B cell (primary cell): Measurements from ENCODE around the gene SH3BP2. TPM values are rescaled to one million over a fixed set of nuclear protein-coding genes. Genes with fewer than 3 reads are reported as not detected.

ENCODE experiments used
- ATAC-seq: fragments of 200-7000 bp; cut with Tn5 transposase; one replicate; pipeline ENCODE4 v1.10.0; 2021; ENCODE audit warnings: low read depth, mild to moderate bottlenecking, moderate number of reproducible peaks, moderate library complexity
- CTCF ChIA-PET: fragments of 350-600 bp; sonication (Branson Sonifier 250); formaldehyde crosslinking; loops from one replicate; lab custom pipeline; 2021; ENCODE audit warnings: antibody characterized with exemption, inconsistent platforms; lab: Charles Lee
- POLR2A ChIA-PET: fragments of 350-600 bp; sonication (Branson Sonifier 250); formaldehyde crosslinking; loops from one replicate; lab custom pipeline; 2021; ENCODE audit warnings: antibody characterized with exemption; lab: Charles Lee
- DNase-seq: peaks from one replicate; pipeline ENCODE4 v3.0.0; 2013
- H2AFZ ChIP-seq: 2 replicates; pipeline ENCODE4 v1.6.1; 2012; ENCODE audit warnings: mild to moderate bottlenecking, low read depth, low read length; ENCODE audit not compliant: insufficient read depth, poor library complexity, severe bottlenecking
- H3K27ac ChIP-seq, 2 donors: 1 replicate in 1 of 2; 2 replicates in 1 of 2; pipeline ENCODE4 v1.5.1; 2012 to 2013; ENCODE audit warnings: low read length in 2 of 2, mild to moderate bottlenecking in 2 of 2, moderate library complexity in 1 of 2
- H3K27me3 ChIP-seq, 4 experiments: fragments of 200-600 bp in 1 of 4; sonication (generic) in 1 of 4; replicated peaks in 1 of 4; 1 replicate in 2 of 4; 2 replicates in 2 of 4; pipeline versions ENCODE4 v1.6.1 to v1.7.0; 2013 to 2016; ENCODE audit warnings: low read length in 3 of 4, mild to moderate bottlenecking in 2 of 4, mixed read lengths in 1 of 4, moderate library complexity in 1 of 4; ENCODE audit not compliant: insufficient read depth in 4 of 4, control insufficient read depth in 3 of 4; ENCODE audit errors: control extremely low read depth in 1 of 4
- H3K36me3 ChIP-seq, 2 experiments: replicated peaks in 1 of 2; 1 replicate in 1 of 2; 2 replicates in 1 of 2; pipeline versions ENCODE4 v1.6.1 to v1.7.1; 2013; ENCODE audit warnings: low read length in 1 of 2; ENCODE audit not compliant: insufficient read depth in 2 of 2, control insufficient read depth in 1 of 2; ENCODE audit errors: control extremely low read depth in 1 of 2, extremely low read depth in 1 of 2
- H3K4me1 ChIP-seq, 2 donors: fragments of 200-600 bp in 1 of 2; sonication (generic) in 1 of 2; 1 replicate in 1 of 2; 2 replicates in 1 of 2; pipeline versions ENCODE4 v1.5.1 to v1.6.1; 2013 to 2017; ENCODE audit warnings: low read length in 2 of 2; ENCODE audit not compliant: control insufficient read depth in 2 of 2, insufficient read depth in 2 of 2
- H3K4me2 ChIP-seq: replicated peaks from 2 replicates; pipeline ENCODE3; 2012; ENCODE audit warnings: mild to moderate bottlenecking, low read depth, low read length; ENCODE audit not compliant: poor library complexity, severe bottlenecking
- H3K4me3 ChIP-seq, 5 experiments: fragments of 200-600 bp in 1 of 5; sonication (generic) in 1 of 5; 1 replicate in 3 of 5; 2 replicates in 2 of 5; pipeline versions ENCODE4 v1.5.1 to v1.7.0; 2011 to 2016; ENCODE audit warnings: low read length in 4 of 5, mild to moderate bottlenecking in 4 of 5, low read depth in 2 of 5, control low read depth in 1 of 5, moderate library complexity in 1 of 5; ENCODE audit not compliant: insufficient read depth in 1 of 5; ENCODE audit errors: control extremely low read depth in 1 of 5, extremely low read depth in 1 of 5
- H3K79me2 ChIP-seq: fragments of 200-600 bp; sonication (generic); one replicate; pipeline ENCODE4 v1.6.0; 2016; ENCODE audit warnings: low read length; ENCODE audit not compliant: control insufficient read depth, insufficient read depth
- H3K9ac ChIP-seq: fragments of 200-600 bp; sonication (generic); 2 replicates; pipeline ENCODE4 v1.6.1; 2017; ENCODE audit warnings: mild to moderate bottlenecking, low read length, moderate library complexity
- H3K9me3 ChIP-seq, 3 donors: one replicate each; pipeline versions ENCODE4 v1.6.1 to v1.7.1; 2013; ENCODE audit warnings: low read length in 2 of 3; ENCODE audit not compliant: control insufficient read depth in 2 of 3, insufficient read depth in 1 of 3; ENCODE audit errors: control extremely low read depth in 1 of 3
- H4K20me1 ChIP-seq: 2 replicates; pipeline ENCODE4 v1.6.0; 2012; ENCODE audit warnings: mild to moderate bottlenecking, low read length; ENCODE audit not compliant: insufficient read depth, control insufficient read depth, poor library complexity, severe bottlenecking
- H3K27ac Mint-ChIP-seq: one replicate; pipeline ENCODE4 v1.8.0; 2021; ENCODE audit warnings: mixed read lengths
- H3K27me3 Mint-ChIP-seq: one replicate; pipeline ENCODE4 v1.8.0; 2021; ENCODE audit warnings: mixed read lengths
- H3K4me1 Mint-ChIP-seq: one replicate; pipeline ENCODE4 v1.8.0; 2021; ENCODE audit warnings: mixed read lengths
- H3K4me3 Mint-ChIP-seq: one replicate; pipeline ENCODE4 v1.8.0; 2021; ENCODE audit warnings: mixed read lengths
- H3K9me3 Mint-ChIP-seq: one replicate; pipeline ENCODE4 v1.8.0; 2022; ENCODE audit warnings: mixed read lengths; ENCODE audit not compliant: insufficient read depth
- EZH2 ChIP-seq: IDR thresholded peaks from 2 replicates; pipeline ENCODE4 v1.6.1; 2012; ENCODE audit warnings: borderline replicate concordance, low read depth, mild to moderate bottlenecking, moderate library complexity, low read length; ENCODE audit not compliant: insufficient read depth, poor library complexity, severe bottlenecking
- WGBS: methylation state at CpG from one replicate; pipeline ENCODE4 v1.1.5; 2013; ENCODE audit warnings: missing lambda C conversion rate; ENCODE audit not compliant: insufficient coverage; 5-methylcytosine and 5-hydroxymethylcytosine counted together
- intact Hi-C: fragments of 100-400 bp; cut with micrococcal nuclease; formaldehyde crosslinking; loops from one replicate; pipeline ENCODE4 v1.10.0; 2022
- polyA plus RNA-seq: library from polyadenylated mRNA; depleted of rRNA; stranded (reverse); fragments of >200 nt; gene quantifications from 2 replicates; pipeline ENCODE4 v1.2.3, GENCODE V29; 2012
- total RNA-seq, 2 donors: library from RNA; stranded (reverse); fragments of 120-200 nt in 1 of 2; gene quantifications; 1 replicate in 1 of 2; 2 replicates in 1 of 2; pipeline versions ENCODE4 v1.2.3 to v1.2.4, GENCODE V29; 2013 to 2022
- TF ChIP-seq, protein P1 (sequence below): fragments of 200-600 bp; IDR thresholded peaks from one replicate; pipeline ENCODE4 v1.8.0; 2022; ENCODE audit warnings: antibody characterized with exemption, mild to moderate bottlenecking

Gene SH3BP2
- total and polyA plus RNA-seq, 2 donors (not counting 1 experiment from before 2014, with no cell fraction given), result 30.8 to 219 TPM

DNA sequence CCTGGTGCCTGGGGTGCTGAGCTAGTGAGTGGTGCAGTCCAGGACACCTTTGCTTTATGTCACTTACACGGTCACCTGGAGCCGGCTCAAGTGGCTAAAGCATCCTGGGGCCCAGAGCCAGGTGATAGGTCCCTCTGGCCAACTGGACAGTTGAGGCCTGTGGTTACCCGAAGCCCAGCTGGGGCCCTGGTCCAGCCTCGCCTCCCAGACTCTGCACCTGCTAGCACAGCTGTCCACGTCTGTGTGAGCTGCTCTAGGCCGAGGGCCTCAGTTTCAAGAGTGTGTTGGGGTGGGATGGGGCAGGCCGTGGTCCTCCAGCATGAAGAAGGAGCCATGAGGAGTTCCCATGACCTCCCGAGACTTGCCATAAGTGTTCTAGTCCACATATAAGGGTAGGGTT, 43.1 kb downstream of the SH3BP2 start:
- H3K4me3 ChIP-seq, result peak overlapping the region in 1 of 5 experiments; percentile 19

DNA sequence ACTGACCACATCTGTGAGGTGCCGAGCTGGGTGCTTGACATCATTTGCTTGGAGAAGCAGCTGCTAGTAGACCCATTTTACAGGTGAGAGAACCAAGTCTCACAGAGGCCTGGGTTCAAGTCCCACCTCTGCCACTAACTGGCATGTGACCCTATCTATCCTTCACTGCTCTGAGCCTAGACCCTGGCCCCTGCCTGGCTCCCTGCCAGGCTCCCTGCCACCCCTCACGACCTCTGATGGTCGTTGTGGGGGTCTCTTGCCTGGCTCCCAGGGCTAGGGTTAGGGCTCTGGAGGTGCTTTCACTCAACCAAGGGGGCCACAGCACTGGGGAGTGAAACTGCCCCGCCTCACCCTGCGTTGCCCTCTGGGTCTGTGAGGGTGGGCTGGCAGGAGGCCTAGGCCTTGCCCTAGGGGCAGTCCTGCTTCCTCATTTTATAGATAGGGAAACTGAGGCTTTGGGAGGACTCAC, 43.5 kb downstream of the SH3BP2 start:
- Histone ChIP-seq H3K27ac (peak overlapping the region; percentile 78), H3K27me3 (no peaks in the 10 kb centered on the region), H3K4me3 (peak overlapping the region in 1 of 5 experiments; percentile 19), H3K4me2 (peak overlapping the region; percentile 70), H3K4me1 (peaks cover 78 to 83% of the 10 kb centered on the region in 2 donors), H3K79me2 (peaks cover 37% of the 10 kb centered on the region), H3K9ac (no peak overlapping the region), H2AFZ (no peak overlapping the region), H3K9me3 (no peaks in the 10 kb centered on the region), H3K36me3 (peaks cover 0 to 37% of the 10 kb centered on the region in 2 experiments), H4K20me1 (peaks cover 33% of the 10 kb centered on the region)
- Mint-ChIP-seq H3K9me3 (no peaks in the 10 kb centered on the region), H3K27me3 (no peaks in the 10 kb centered on the region), H3K4me3 (peak overlapping the region; percentile 44), H3K4me1 (peaks cover 74% of the 10 kb centered on the region), H3K27ac (peak overlapping the region; percentile 67)
- ChIA-PET CTCF (interaction anchor here (1.6 kb wide), 1 partner anchor 16 kb away, joined by 5 read pairs; no protein-coding TSS in a partner anchor), POLR2A (interaction anchor here (2.2 kb wide), 1 partner anchor 15 kb away, joined by 18 read pairs; no protein-coding TSS in a partner anchor)
- intact Hi-C loops, result loop anchor here (5.0 kb wide), 1 partner anchor 96 kb away; no protein-coding TSS in a partner anchor
- no peak for TF ChIP-seq EZH2
- TF ChIP-seq, protein P1, sequence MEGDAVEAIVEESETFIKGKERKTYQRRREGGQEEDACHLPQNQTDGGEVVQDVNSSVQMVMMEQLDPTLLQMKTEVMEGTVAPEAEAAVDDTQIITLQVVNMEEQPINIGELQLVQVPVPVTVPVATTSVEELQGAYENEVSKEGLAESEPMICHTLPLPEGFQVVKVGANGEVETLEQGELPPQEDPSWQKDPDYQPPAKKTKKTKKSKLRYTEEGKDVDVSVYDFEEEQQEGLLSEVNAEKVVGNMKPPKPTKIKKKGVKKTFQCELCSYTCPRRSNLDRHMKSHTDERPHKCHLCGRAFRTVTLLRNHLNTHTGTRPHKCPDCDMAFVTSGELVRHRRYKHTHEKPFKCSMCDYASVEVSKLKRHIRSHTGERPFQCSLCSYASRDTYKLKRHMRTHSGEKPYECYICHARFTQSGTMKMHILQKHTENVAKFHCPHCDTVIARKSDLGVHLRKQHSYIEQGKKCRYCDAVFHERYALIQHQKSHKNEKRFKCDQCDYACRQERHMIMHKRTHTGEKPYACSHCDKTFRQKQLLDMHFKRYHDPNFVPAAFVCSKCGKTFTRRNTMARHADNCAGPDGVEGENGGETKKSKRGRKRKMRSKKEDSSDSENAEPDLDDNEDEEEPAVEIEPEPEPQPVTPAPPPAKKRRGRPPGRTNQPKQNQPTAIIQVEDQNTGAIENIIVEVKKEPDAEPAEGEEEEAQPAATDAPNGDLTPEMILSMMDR, result no peak
- ATAC-seq (no peak), DNase-seq (no peak)
- WGBS, result 88% methylated on average over 3 of the region's 5 CpGs

More for the DNA sequence above, 43.1 kb downstream of the SH3BP2 start:
- H3K79me2 ChIP-seq, result peaks cover 33% of the 10 kb centered on the region
- H3K36me3 ChIP-seq, result peaks cover 0 to 41% of the 10 kb centered on the region in 2 experiments
- ATAC-seq (no peak), DNase-seq (peak; percentile 26)
- H3K27me3 ChIP-seq, result no peaks in the 10 kb centered on the region
- POLR2A ChIA-PET, result interaction anchor here (0.8 to 2.2 kb wide), 7 partner anchors 7 to 128 kb away, joined by 3 to 18 read pairs (median 4); partner anchors contain the start of genes ADD1, GRK4 and NOP14
- TF ChIP-seq, protein P1, result no peak
- TF ChIP-seq EZH2, result no peak
- H3K4me1 ChIP-seq, result peaks cover 78 to 83% of the 10 kb centered on the region in 2 donors
- Mint-ChIP-seq H3K4me1 (peaks cover 74% of the 10 kb centered on the region), H3K9me3 (no peaks in the 10 kb centered on the region), H3K4me3 (peak overlapping the region; percentile 44), H3K27ac (peak overlapping the region; percentile 67), H3K27me3 (no peaks in the 10 kb centered on the region)
- WGBS, result 40% methylated on average over 7 of the region's 8 CpGs
- H3K9me3 ChIP-seq, result no peaks in the 10 kb centered on the region
- H3K9ac ChIP-seq, result peak overlapping the region; percentile 20
- H3K4me2 ChIP-seq, result peak overlapping the region; percentile 70
- CTCF ChIA-PET, result interaction anchor here (1.6 to 2.3 kb wide), 2 partner anchors 16 to 72 kb away, joined by 5 to 9 read pairs; no protein-coding TSS in a partner anchor
- H3K27ac ChIP-seq, result peak overlapping the region; percentile 78
- H2AFZ ChIP-seq, result no peak overlapping the region
- intact Hi-C loops, result loop anchor here (1.0 to 5.0 kb wide), 7 partner anchors 7 to 96 kb away; partner anchors contain the start of gene ADD1
- H4K20me1 ChIP-seq, result peaks cover 34% of the 10 kb centered on the region
